H9 (cell line): ENCODE data around the gene TRIL. TPM values are rescaled to one million over a fixed set of nuclear protein-coding genes. Genes with fewer than 3 reads are reported as not detected.

ENCODE experiments used
- DNase-seq: peaks from one replicate; pipeline ENCODE4 v3.0.0-alpha.2; 2017
- H2AFZ ChIP-seq: one replicate; pipeline ENCODE4 v1.6.1; 2013; ENCODE audit warnings: mild to moderate bottlenecking, low read length, control low read depth, moderate library complexity
- H2AK5ac ChIP-seq: 2 replicates; pipeline ENCODE4 v1.6.1; 2013; ENCODE audit warnings: low read length, control low read depth, mixed read lengths; ENCODE audit not compliant: insufficient read length
- H2BK120ac ChIP-seq: one replicate; pipeline ENCODE4 v1.6.1; 2013; ENCODE audit warnings: low read depth, mild to moderate bottlenecking, low read length, control low read depth, inconsistent platforms; ENCODE audit not compliant: poor library complexity, severe bottlenecking
- H2BK12ac ChIP-seq: 2 replicates; pipeline ENCODE4 v1.6.1; 2013; ENCODE audit warnings: low read length, control low read depth, mixed read lengths, low read depth; ENCODE audit not compliant: insufficient read length
- H2BK15ac ChIP-seq: 2 replicates; pipeline ENCODE4 v1.6.1; 2013; ENCODE audit warnings: low read depth, low read length, control low read depth
- H2BK20ac ChIP-seq: one replicate; pipeline ENCODE4 v1.6.1; 2013; ENCODE audit warnings: low read depth, mild to moderate bottlenecking, low read length, control low read depth, inconsistent platforms; ENCODE audit not compliant: poor library complexity, severe bottlenecking
- H2BK5ac ChIP-seq: 2 replicates; pipeline ENCODE4 v1.6.1; 2013; ENCODE audit warnings: low read length, control low read depth, mixed read lengths; ENCODE audit not compliant: insufficient read length
- H3K14ac ChIP-seq: 2 replicates; pipeline ENCODE4 v1.6.1; 2013; ENCODE audit warnings: low read length, control low read depth; ENCODE audit not compliant: insufficient read depth
- H3K18ac ChIP-seq: 2 replicates; pipeline ENCODE4 v1.6.1; 2013; ENCODE audit warnings: low read depth, mild to moderate bottlenecking, mixed read lengths, low read length, control low read depth; ENCODE audit not compliant: insufficient read length
- H3K23ac ChIP-seq: 2 replicates; pipeline ENCODE4 v1.6.1; 2013; ENCODE audit warnings: low read length, control low read depth, mixed read lengths, low read depth; ENCODE audit not compliant: insufficient read length
- H3K23me2 ChIP-seq: 2 replicates; pipeline ENCODE4 v1.6.1; 2013; ENCODE audit warnings: low read depth, mild to moderate bottlenecking, mixed read lengths, low read length, control low read depth; ENCODE audit not compliant: insufficient read length, poor library complexity, severe bottlenecking
- H3K27ac ChIP-seq: 2 replicates; pipeline ENCODE4 v1.5.1; 2013; ENCODE audit warnings: low read length, control low read depth, mixed read lengths, low read depth; ENCODE audit not compliant: insufficient read length
- H3K27me3 ChIP-seq: 2 replicates; pipeline ENCODE4 v1.6.1; 2013; ENCODE audit warnings: low read length, control low read depth, inconsistent platforms; ENCODE audit not compliant: insufficient read depth
- H3K4ac ChIP-seq: 2 replicates; pipeline ENCODE4 v1.6.1; 2013; ENCODE audit warnings: low read depth, mild to moderate bottlenecking, control low read depth, inconsistent platforms, low read length, moderate library complexity
- H3K4me1 ChIP-seq: 2 replicates; pipeline ENCODE4 v1.6.1; 2013; ENCODE audit warnings: low read length, control low read depth, inconsistent platforms; ENCODE audit not compliant: insufficient read depth
- H3K4me2 ChIP-seq: 2 replicates; pipeline ENCODE4 v1.6.1; 2013; ENCODE audit warnings: low read length, control low read depth, mixed read lengths; ENCODE audit not compliant: insufficient read length, insufficient read depth
- H3K56ac ChIP-seq: 2 replicates; pipeline ENCODE4 v1.6.1; 2013; ENCODE audit warnings: low read depth, mild to moderate bottlenecking, mixed read lengths, low read length, control low read depth; ENCODE audit not compliant: insufficient read length
- H3K79me1 ChIP-seq: 2 replicates; pipeline ENCODE4 v1.6.1; 2013; ENCODE audit warnings: low read depth, mild to moderate bottlenecking, moderate library complexity, low read length, control low read depth, inconsistent platforms; ENCODE audit not compliant: insufficient read depth, poor library complexity, severe bottlenecking
- H3K79me2 ChIP-seq: 2 replicates; pipeline ENCODE4 v1.6.1; 2013; ENCODE audit warnings: low read length, control low read depth, inconsistent platforms; ENCODE audit not compliant: insufficient read depth
- H3K9ac ChIP-seq: 2 replicates; pipeline ENCODE4 v1.6.1; 2013; ENCODE audit warnings: low read length, control low read depth, mixed read lengths; ENCODE audit not compliant: insufficient read length; ENCODE audit errors: extremely low read depth
- H3K9me3 ChIP-seq: one replicate; pipeline ENCODE4 v1.6.1; 2013; ENCODE audit warnings: low read depth, low read length, inconsistent platforms; ENCODE audit not compliant: control insufficient read depth
- H3T11ph ChIP-seq: one replicate; pipeline ENCODE4 v1.6.1; 2013; ENCODE audit warnings: mild to moderate bottlenecking, low read length, control low read depth, inconsistent platforms
- H4K20me1 ChIP-seq: one replicate; pipeline ENCODE4 v1.6.1; 2013; ENCODE audit not compliant: control insufficient read depth, insufficient read length, insufficient read depth
- H4K5ac ChIP-seq: 2 replicates; pipeline ENCODE4 v1.6.1; 2013; ENCODE audit warnings: low read depth, mild to moderate bottlenecking, mixed read lengths, low read length, control low read depth; ENCODE audit not compliant: insufficient read length
- H4K8ac ChIP-seq: replicated peaks from 2 replicates; pipeline ENCODE4 v1.6.1; 2013; ENCODE audit warnings: low read length, control low read depth, mixed read lengths, low read depth; ENCODE audit not compliant: insufficient read length
- H4K91ac ChIP-seq: 2 replicates; pipeline ENCODE4 v1.6.1; 2013; ENCODE audit warnings: low read depth, mild to moderate bottlenecking, moderate library complexity, mixed read lengths, low read length, control low read depth; ENCODE audit not compliant: insufficient read length
- H3K27ac Mint-ChIP-seq, 3 experiments: 2 replicates in 2 of 3; 3 replicates in 1 of 3; pipeline ENCODE4 v1.8.0; 2020 to 2021; ENCODE audit warnings: mixed read lengths in 3 of 3, mild to moderate bottlenecking in 1 of 3, moderate library complexity in 1 of 3
- H3K27me3 Mint-ChIP-seq: 2 replicates; pipeline ENCODE4 v1.8.0; 2021; ENCODE audit warnings: low read depth, mild to moderate bottlenecking, moderate library complexity, mixed read lengths
- H3K36me3 Mint-ChIP-seq, 3 experiments: 2 replicates in 2 of 3; 3 replicates in 1 of 3; pipeline ENCODE4 v1.8.0; 2020 to 2021; ENCODE audit warnings: low read depth in 3 of 3, mixed read lengths in 3 of 3; ENCODE audit not compliant: insufficient read depth in 1 of 3
- H3K4me1 Mint-ChIP-seq, 2 experiments: 2 replicates each; pipeline ENCODE4 v1.8.0; 2020; ENCODE audit warnings: mixed read lengths in 2 of 2
- H3K4me3 Mint-ChIP-seq, 2 experiments: 2 replicates in 1 of 2; 3 replicates in 1 of 2; pipeline ENCODE4 v1.8.0; 2020 to 2021; ENCODE audit warnings: mild to moderate bottlenecking in 2 of 2, mixed read lengths in 2 of 2, moderate library complexity in 1 of 2
- H3K9me3 Mint-ChIP-seq, 2 experiments: 2 replicates in 1 of 2; 3 replicates in 1 of 2; pipeline ENCODE4 v1.8.0; 2020; ENCODE audit warnings: mild to moderate bottlenecking in 2 of 2, mixed read lengths in 2 of 2, moderate library complexity in 1 of 2
- CTCF ChIP-seq: fragments of 200-600 bp; sonication (generic); conservative IDR thresholded peaks from 3 replicates; pipeline ENCODE4 v1.8.0; 2021; ENCODE audit warnings: antibody characterized with exemption, mild to moderate bottlenecking
- WGBS: extraction: QIAGEN DNeasy Blood & Tissue Kit; methylation state at CpG from one replicate; pipeline ENCODE4 v1.1.7; 2013; ENCODE audit warnings: missing lambda C conversion rate, low lambda C conversion rate, mixed read lengths; ENCODE audit not compliant: insufficient read length; ENCODE audit errors: extremely low coverage; 5-methylcytosine and 5-hydroxymethylcytosine counted together
- total RNA-seq: library from RNA; stranded (reverse); gene quantifications from 2 replicates; pipeline ENCODE4 v1.2.1, GENCODE V29; 2021

The TRIL gene
- total RNA-seq, 1 experiment from 2014 or later: 3.1 TPM

GRCh38 chr7:28999895-29000716 lies 42.0 kb upstream of the TRIL start:
- H3K27ac ChIP-seq: no peak overlapping the region
- WGBS: no CpG with 5 or more reads among the region's 12 CpGs
- H2BK20ac ChIP-seq: no peak overlapping the region

More at GRCh38 chr7:28999895-29000716, 42.0 kb upstream of the TRIL start:
- Histone ChIP-seq H3K9ac (no peak overlapping the region), H3K4ac (no peak overlapping the region), H2BK15ac (no peak overlapping the region), H4K91ac (no peak overlapping the region), H3K79me1 (no peaks in the 10 kb centered on the region), H3K4me2 (no peak overlapping the region), H3K79me2 (no peaks in the 10 kb centered on the region), H3K56ac (no peak overlapping the region), H4K20me1 (no peaks in the 10 kb centered on the region), H3K14ac (no peak overlapping the region), H3K18ac (no peak overlapping the region), H3K4me1 (peaks cover 8% of the 10 kb centered on the region; the same call in 1 of the 2 replicates), H2AFZ (no peak overlapping the region), H4K5ac (no peak overlapping the region), H2BK12ac (no peak overlapping the region), H3K9me3 (no peaks in the 10 kb centered on the region), H2BK5ac (no peak overlapping the region), H3K23me2 (no peaks in the 10 kb centered on the region), H3K27me3 (no peaks in the 10 kb centered on the region), H3T11ph (no peak overlapping the region), H2AK5ac (no peak overlapping the region), H4K8ac (no peak overlapping the region), H3K23ac (no peak overlapping the region), H2BK120ac (no peak overlapping the region)
- peaks cover 6 to 12% of the 10 kb centered on the region in 2 experiments for H3K9me3 Mint-ChIP-seq
- DNase-seq: no peak
- no peak for TF ChIP-seq CTCF
- peaks cover 0 to 16% (median 3%) of the 10 kb centered on the region in 3 experiments; a peak in 5 of 7 replicates for H3K36me3 Mint-ChIP-seq
- H3K4me1 Mint-ChIP-seq: peaks cover 23 to 31% of the 10 kb centered on the region in 2 experiments
- H3K4me3 Mint-ChIP-seq: no peak overlapping the region
- no peak overlapping the region for H3K27ac Mint-ChIP-seq
- H3K27me3 Mint-ChIP-seq: no peaks in the 10 kb centered on the region
